Smooth muscle cell (in vitro differentiated cells): ENCODE measurements around the gene PLXNB2. TPM values are rescaled to one million over a fixed set of nuclear protein-coding genes. Genes with fewer than 3 reads are reported as not detected.

Experiments used
- DNase-seq: peaks from one replicate; lab custom pipeline; 2025; ENCODE audit not compliant: unreplicated experiment; lab: John Stamatoyannopoulos, UW
- H2AFZ ChIP-seq: fragments of 200-600 bp; sonication (generic); 2 replicates; pipeline ENCODE4 v1.6.0; 2016; ENCODE audit warnings: antibody characterized with exemption, low read depth, mild to moderate bottlenecking
- H3F3A ChIP-seq: fragments of 200-600 bp; sonication (generic); 2 replicates; pipeline ENCODE4 v1.6.0; 2017; ENCODE audit warnings: antibody characterized with exemption, low read depth
- H3K27ac ChIP-seq: fragments of 200-600 bp; sonication (generic); 2 replicates; pipeline ENCODE4 v1.5.1; 2016; ENCODE audit warnings: low read depth, mild to moderate bottlenecking
- H3K27me3 ChIP-seq: fragments of 200-600 bp; sonication (generic); 2 replicates; pipeline ENCODE4 v1.6.1; 2016; ENCODE audit warnings: low read depth, mild to moderate bottlenecking
- H3K36me3 ChIP-seq: fragments of 200-600 bp; sonication (generic); 2 replicates; pipeline ENCODE4 v1.5.1; 2016; ENCODE audit warnings: low read depth
- H3K4me1 ChIP-seq: fragments of 200-600 bp; sonication (generic); 2 replicates; pipeline ENCODE4 v1.5.1; 2016; ENCODE audit warnings: low read depth
- H3K4me2 ChIP-seq: fragments of 200-600 bp; sonication (generic); 2 replicates; pipeline ENCODE4 v1.6.0; 2016; ENCODE audit warnings: mild to moderate bottlenecking
- H3K4me3 ChIP-seq: fragments of 200-600 bp; sonication (generic); 2 replicates; pipeline ENCODE4 v1.5.1; 2016; ENCODE audit warnings: mild to moderate bottlenecking
- H3K79me2 ChIP-seq: fragments of 200-600 bp; sonication (generic); 2 replicates; pipeline ENCODE4 v1.6.0; 2016; ENCODE audit warnings: low read depth, mild to moderate bottlenecking
- H3K9ac ChIP-seq: fragments of 200-600 bp; sonication (generic); 2 replicates; pipeline ENCODE4 v1.6.0; 2016; ENCODE audit warnings: low read depth
- H3K9me3 ChIP-seq: fragments of 200-600 bp; sonication (generic); replicated peaks from 2 replicates; pipeline ENCODE4 v1.5.1; 2016; ENCODE audit warnings: low read depth
- H4K20me1 ChIP-seq: fragments of 200-600 bp; sonication (generic); 2 replicates; pipeline ENCODE4 v1.6.0; 2016; ENCODE audit warnings: low read depth
- WGBS: methylation state at CpG from one replicate; pipeline ENCODE4 v1.1.7; 2016; ENCODE audit warnings: low lambda C conversion rate; 5-methylcytosine and 5-hydroxymethylcytosine counted together
- polyA plus RNA-seq: library from polyadenylated mRNA; unstranded; fragments of >200 nt; fragmentation: Nextera tagmentation; extraction: Ambion mirVana; gene quantifications from 2 replicates; pipeline ENCODE4 v1.2.1, GENCODE V29; 2016
- total RNA-seq: library from RNA; depleted of rRNA; stranded (reverse); fragments of >200 nt; gene quantifications from 2 replicates; pipeline ENCODE4 v1.2.3, GENCODE V29; 2014
- TF ChIP-seq, protein P1 (sequence below): fragments of 200-600 bp; sonication (generic); IDR thresholded peaks from 2 replicates; pipeline ENCODE4 v1.5.1; 2017; ENCODE audit warnings: borderline replicate concordance, mild to moderate bottlenecking, antibody characterized with exemption; ENCODE audit not compliant: insufficient read depth, poor library complexity, severe bottlenecking

Gene PLXNB2
- total and polyA plus RNA-seq, 2 experiments from 2014 or later: 195 to 210 TPM

DNA sequence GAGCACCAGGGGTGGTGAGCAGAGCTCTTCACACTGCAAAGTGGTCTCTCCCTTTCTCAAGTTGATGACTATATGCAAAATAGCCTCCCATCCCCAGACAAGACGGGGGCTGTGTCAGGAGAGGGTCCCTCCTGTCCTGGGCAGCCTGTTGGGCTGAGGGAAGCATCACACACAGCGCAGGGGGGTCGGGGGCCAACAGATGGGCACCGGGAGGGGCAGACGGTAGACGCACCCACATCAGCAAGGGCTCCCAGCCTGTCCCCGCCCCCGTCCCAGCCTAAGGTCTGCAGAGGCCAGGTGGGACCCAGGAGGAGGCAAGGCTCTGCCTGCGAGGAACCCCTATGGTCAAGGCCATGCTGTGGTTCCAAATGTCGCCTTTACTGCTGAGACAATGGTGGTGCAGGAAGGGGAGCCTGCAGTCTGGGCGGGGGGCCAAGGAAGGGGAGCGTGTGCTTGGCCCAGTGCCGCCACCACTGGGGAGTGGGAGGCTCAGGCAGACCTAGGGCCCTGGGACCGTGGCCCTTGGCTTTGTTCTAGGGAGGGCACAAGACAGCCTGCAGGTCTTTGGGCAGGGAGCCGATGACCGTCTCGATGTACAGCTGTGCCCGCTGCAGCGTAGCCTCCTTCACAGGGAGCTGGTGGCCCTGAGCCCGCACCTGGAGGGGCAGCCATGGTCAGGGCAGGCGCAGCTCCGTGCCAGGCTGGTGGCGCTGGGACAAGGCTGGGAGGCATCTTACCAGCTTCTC, 4.3 kb upstream of the PLXNB2 start:
- Histone ChIP-seq H3K9ac (no peak overlapping the region), H2AFZ (no peak overlapping the region), H3K79me2 (peaks cover 3% of the 10 kb centered on the region), H3K9me3 (no peaks in the 10 kb centered on the region), H3K27me3 (no peaks in the 10 kb centered on the region), H3F3A (peaks cover 7% of the 10 kb centered on the region), H3K4me2 (no peak overlapping the region), H3K36me3 (no peaks in the 10 kb centered on the region), H3K4me1 (no peaks in the 10 kb centered on the region), H4K20me1 (no peaks in the 10 kb centered on the region), H3K4me3 (no peak overlapping the region), H3K27ac (no peak overlapping the region)
- DNase-seq: no peak
- 97% methylated on average over 23 of the region's 23 CpGs for WGBS
- TF ChIP-seq, protein P1, sequence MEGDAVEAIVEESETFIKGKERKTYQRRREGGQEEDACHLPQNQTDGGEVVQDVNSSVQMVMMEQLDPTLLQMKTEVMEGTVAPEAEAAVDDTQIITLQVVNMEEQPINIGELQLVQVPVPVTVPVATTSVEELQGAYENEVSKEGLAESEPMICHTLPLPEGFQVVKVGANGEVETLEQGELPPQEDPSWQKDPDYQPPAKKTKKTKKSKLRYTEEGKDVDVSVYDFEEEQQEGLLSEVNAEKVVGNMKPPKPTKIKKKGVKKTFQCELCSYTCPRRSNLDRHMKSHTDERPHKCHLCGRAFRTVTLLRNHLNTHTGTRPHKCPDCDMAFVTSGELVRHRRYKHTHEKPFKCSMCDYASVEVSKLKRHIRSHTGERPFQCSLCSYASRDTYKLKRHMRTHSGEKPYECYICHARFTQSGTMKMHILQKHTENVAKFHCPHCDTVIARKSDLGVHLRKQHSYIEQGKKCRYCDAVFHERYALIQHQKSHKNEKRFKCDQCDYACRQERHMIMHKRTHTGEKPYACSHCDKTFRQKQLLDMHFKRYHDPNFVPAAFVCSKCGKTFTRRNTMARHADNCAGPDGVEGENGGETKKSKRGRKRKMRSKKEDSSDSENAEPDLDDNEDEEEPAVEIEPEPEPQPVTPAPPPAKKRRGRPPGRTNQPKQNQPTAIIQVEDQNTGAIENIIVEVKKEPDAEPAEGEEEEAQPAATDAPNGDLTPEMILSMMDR: no peak

DNA sequence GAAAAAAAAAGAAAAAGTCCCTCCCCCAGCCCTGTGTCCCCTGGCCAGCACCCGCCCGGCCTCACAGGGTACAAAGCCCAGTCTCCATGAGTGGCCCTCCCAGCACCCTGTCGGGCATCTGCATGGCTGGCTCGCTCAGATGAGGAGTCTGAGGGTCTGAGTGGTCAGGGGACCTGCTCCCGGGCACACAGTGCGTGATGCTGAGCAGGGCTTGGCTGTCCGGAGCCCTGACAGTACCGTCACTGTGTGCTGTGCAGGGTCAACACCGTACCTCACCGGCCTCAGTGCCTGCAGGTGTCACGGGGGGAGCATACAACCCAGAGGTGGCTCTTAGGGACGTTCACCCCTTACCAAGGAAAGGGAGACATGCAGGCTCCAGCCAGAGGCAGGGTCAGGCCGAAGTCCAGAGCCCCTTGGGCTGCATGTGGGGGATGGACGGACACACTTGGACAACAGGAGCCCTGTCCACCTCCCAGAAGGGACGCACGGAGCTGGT, 3.6 kb upstream of the PLXNB2 start:
- 91% methylated on average over 16 of the region's 16 CpGs for WGBS
- H3K27ac ChIP-seq: no peak overlapping the region
- H3K79me2 ChIP-seq: peaks cover 11% of the 10 kb centered on the region
- no peak overlapping the region for H3K4me3 ChIP-seq
- H4K20me1 ChIP-seq: no peaks in the 10 kb centered on the region
- no peaks in the 10 kb centered on the region for H3K4me1 ChIP-seq
- H3K36me3 ChIP-seq: no peaks in the 10 kb centered on the region
- no peak overlapping the region for H3K4me2 ChIP-seq
- H3K9ac ChIP-seq: no peak overlapping the region
- DNase-seq: no peak
- no peak overlapping the region for H2AFZ ChIP-seq
- TF ChIP-seq, protein P1: no peak
- H3F3A ChIP-seq: peaks cover 13% of the 10 kb centered on the region
- no peaks in the 10 kb centered on the region for H3K27me3 ChIP-seq
- no peaks in the 10 kb centered on the region for H3K9me3 ChIP-seq

DNA sequence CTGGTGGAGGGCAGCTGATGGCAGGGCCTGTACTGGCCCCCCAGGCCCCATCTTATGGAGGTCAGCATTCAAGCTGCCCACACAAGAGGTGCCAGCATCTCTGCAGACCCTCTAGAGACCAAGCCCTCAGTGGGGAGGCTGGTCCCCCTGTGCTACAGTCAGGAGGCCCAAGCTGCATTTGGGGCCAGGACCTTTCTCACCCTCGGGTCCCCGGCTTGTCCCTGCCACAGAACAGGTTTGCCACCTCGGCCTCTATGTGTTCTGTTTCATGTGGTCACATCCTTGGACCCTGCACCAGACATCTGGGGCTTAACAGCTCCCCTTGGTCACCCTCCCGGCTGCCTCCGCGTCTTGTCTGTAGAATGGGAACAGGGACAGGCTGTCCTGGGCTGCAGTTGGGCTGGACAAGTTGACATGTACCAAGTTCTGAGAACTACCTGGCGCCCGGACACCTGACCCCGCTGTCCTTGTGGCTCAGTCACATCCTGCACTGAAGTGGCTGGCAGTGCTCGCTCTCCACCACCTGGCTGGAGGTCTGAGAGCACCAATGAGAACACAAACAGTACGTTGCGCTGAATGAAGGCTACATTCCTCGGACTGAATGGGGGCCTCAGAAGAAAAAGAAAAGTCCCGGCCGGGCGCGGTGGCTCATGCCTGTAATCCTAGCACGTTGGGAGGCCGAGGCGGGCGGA, 2.7 kb upstream of the PLXNB2 start:
- no peaks in the 10 kb centered on the region for H3K27me3 ChIP-seq
- no peak for DNase-seq
- H3F3A ChIP-seq: peaks cover 18% of the 10 kb centered on the region
- TF ChIP-seq, protein P1: no peak
- H3K79me2 ChIP-seq: peaks cover 17% of the 10 kb centered on the region
- no peak overlapping the region for H2AFZ ChIP-seq
- H3K9ac ChIP-seq: no peak overlapping the region
- no peaks in the 10 kb centered on the region for H3K9me3 ChIP-seq
- H3K27ac ChIP-seq: no peak overlapping the region
- WGBS: 90% methylated on average over 21 of the region's 21 CpGs
- H3K36me3 ChIP-seq: no peaks in the 10 kb centered on the region
- no peak overlapping the region for H3K4me3 ChIP-seq
- H3K4me2 ChIP-seq: no peak overlapping the region
- H3K4me1 ChIP-seq: peaks cover 5% of the 10 kb centered on the region
- peaks cover 2% of the 10 kb centered on the region for H4K20me1 ChIP-seq
